Body of pancreas (tissue), 4 donors: Measurements from ENCODE around the gene SLC34A3.

Experiments used
- POLR2A ChIP-seq, 3 donors: fragments of 450-650 bp; IDR thresholded peaks; one replicate each; pipeline ENCODE4 v1.6.1; 2016; ENCODE audit warnings: antibody characterized with exemption in 3 of 3, mild to moderate bottlenecking in 2 of 3
- TF ChIP-seq, protein P1 (sequence below), 7 experiments: fragments of 450-650 bp in 4 of 7; fragments of 200-600 bp in 3 of 7; sonication (generic) in 3 of 7; IDR thresholded peaks; one replicate each; pipeline ENCODE4 v1.5.1; 2016 to 2019; ENCODE audit warnings: antibody characterized with exemption in 7 of 7

DNA sequence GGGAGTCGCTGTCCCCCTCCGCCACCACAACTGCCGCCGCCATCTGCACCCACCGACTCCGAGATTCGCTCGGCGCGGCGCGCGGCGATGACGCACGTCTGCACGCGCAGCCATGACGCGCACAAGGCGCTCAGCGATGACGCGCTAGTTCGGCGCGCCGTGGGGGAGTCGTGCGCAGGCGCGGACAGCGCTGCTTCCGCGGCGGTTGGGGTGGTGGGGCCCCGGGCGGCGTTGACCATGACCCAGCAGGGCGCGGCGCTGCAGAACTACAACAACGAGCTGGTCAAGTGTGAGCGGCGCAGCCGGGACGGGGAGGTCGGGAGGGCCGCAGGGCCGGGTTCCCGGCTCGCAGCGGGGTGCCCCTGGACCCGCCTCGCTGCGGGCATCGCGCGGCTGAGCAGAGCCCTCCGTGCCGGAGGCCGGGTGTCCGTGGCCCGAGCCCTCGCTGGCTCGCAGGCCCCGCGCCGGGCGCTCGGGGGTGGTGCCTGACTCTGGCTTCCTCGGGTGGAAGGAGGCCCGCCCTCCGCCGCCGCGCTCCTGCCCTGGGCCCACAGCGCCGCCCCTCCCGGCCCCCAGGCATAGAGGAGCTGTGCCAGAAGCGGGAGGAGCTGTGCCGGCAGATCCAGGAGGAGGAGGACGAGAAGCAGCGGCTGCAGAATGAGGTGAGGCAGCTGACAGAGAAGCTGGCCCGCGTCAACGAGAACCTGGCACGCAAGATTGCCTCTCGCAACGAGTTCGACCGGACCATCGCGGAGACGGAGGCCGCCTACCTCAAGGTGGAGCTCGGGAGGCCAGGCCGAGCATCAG lies 42.0 kb upstream of the SLC34A3 start, which contains the start of the genes ANAPC2 and SSNA1:
- TF ChIP-seq, protein P1, sequence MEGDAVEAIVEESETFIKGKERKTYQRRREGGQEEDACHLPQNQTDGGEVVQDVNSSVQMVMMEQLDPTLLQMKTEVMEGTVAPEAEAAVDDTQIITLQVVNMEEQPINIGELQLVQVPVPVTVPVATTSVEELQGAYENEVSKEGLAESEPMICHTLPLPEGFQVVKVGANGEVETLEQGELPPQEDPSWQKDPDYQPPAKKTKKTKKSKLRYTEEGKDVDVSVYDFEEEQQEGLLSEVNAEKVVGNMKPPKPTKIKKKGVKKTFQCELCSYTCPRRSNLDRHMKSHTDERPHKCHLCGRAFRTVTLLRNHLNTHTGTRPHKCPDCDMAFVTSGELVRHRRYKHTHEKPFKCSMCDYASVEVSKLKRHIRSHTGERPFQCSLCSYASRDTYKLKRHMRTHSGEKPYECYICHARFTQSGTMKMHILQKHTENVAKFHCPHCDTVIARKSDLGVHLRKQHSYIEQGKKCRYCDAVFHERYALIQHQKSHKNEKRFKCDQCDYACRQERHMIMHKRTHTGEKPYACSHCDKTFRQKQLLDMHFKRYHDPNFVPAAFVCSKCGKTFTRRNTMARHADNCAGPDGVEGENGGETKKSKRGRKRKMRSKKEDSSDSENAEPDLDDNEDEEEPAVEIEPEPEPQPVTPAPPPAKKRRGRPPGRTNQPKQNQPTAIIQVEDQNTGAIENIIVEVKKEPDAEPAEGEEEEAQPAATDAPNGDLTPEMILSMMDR (IDR thresholded peaks at IDR 0.05) = peak in 4 of 7 experiments; percentile 49 to 63 (median 54)
- TF ChIP-seq POLR2A (IDR thresholded peaks at IDR 0.05) = peak; percentile 86 to 87 (median 86)
